ENCODE data around the gene HIRIP3. TPM values are rescaled to one million over a fixed set of nuclear protein-coding genes. Genes with fewer than 3 reads are reported as not detected.

The HIRIP3 gene
- total RNA-seq, 4 donors from 2014 or later: 11.9 to 15.3 (median 14.2) TPM

DNA sequence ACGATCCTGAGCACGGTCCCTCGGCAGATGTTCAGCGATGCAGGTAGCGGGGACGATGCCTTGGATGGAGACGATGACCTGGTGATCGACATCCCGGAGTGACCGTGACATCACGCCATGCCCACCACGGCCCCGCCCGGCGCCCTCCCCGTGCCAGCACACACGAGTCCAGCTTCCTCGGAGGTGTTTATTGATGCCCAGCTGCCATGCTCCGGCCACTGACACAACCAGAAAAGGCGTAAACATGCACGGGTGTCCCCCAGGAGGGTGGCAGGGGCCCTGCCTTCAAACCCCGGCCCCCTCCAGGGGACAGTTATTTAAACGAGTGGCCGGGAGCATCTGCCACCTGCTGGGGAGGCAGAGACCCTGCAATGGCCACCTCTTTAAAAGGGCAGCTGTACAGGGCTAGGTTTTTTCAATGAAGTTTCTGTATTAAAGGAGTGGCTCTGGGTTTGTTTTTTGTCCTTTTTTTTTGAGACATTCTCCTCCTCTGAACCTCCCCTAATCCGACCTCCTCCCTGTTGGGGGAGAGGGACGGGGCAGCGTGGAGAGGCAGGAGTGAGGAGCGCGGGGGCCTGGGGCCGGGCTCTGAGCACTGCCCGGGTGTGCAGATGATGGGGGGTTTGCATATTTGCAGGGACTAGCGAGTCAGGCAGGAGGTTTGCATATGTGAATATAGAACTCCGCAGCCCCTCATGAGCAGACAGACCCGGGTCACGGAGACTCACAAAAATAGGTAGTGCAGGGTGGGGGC, 10.1 kb upstream of the HIRIP3 start:
- TF ChIP-seq, protein P1, sequence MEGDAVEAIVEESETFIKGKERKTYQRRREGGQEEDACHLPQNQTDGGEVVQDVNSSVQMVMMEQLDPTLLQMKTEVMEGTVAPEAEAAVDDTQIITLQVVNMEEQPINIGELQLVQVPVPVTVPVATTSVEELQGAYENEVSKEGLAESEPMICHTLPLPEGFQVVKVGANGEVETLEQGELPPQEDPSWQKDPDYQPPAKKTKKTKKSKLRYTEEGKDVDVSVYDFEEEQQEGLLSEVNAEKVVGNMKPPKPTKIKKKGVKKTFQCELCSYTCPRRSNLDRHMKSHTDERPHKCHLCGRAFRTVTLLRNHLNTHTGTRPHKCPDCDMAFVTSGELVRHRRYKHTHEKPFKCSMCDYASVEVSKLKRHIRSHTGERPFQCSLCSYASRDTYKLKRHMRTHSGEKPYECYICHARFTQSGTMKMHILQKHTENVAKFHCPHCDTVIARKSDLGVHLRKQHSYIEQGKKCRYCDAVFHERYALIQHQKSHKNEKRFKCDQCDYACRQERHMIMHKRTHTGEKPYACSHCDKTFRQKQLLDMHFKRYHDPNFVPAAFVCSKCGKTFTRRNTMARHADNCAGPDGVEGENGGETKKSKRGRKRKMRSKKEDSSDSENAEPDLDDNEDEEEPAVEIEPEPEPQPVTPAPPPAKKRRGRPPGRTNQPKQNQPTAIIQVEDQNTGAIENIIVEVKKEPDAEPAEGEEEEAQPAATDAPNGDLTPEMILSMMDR (IDR thresholded peaks at IDR 0.05; ENCODE audit: low read depth): no peak

DNA sequence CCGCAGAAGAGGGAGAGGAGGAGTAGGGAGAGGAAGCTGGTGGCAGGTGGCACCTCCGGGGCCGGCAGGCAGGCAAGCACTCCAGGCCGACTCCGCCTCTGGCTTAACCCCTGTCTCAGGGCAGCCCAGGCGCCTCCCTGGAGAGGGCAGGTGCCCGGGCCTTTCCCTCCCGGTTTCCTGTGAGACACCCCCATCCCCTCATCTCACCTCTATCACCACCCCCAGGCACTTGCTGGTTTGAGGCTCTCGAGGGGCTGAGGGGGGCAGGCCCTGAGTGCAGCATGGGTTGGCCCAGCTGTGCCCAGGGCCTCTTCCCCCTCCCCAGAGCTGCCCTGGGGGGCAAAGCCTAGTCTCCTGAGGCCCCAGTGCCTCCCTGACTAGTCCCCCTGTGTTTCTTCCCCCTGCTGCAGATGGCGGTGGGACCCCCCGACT, 9.4 kb upstream of the HIRIP3 start:
- TF ChIP-seq, protein P1 (IDR thresholded peaks at IDR 0.05; ENCODE audit: low read depth): no peak

DNA sequence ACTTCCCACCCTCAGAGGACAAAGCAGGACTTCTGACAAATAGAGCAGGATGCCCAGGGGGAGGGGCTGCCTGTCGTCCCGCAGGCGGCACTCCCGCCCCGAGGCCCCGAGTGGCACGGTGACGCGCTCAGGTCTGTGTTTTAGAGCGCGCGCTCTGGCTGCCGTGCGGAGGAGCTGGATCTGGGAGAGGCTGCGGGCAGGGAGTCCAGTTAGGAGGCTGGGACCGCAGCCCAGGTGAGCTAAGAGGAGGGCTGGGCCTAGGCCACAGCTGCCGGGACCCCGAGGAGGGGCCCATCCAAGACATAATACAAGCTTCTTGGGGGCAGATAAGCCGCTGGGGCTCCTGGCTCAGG, 9.0 kb upstream of the HIRIP3 start:
- TF ChIP-seq, protein P1 (IDR thresholded peaks at IDR 0.05; ENCODE audit: low read depth): no peak

DNA sequence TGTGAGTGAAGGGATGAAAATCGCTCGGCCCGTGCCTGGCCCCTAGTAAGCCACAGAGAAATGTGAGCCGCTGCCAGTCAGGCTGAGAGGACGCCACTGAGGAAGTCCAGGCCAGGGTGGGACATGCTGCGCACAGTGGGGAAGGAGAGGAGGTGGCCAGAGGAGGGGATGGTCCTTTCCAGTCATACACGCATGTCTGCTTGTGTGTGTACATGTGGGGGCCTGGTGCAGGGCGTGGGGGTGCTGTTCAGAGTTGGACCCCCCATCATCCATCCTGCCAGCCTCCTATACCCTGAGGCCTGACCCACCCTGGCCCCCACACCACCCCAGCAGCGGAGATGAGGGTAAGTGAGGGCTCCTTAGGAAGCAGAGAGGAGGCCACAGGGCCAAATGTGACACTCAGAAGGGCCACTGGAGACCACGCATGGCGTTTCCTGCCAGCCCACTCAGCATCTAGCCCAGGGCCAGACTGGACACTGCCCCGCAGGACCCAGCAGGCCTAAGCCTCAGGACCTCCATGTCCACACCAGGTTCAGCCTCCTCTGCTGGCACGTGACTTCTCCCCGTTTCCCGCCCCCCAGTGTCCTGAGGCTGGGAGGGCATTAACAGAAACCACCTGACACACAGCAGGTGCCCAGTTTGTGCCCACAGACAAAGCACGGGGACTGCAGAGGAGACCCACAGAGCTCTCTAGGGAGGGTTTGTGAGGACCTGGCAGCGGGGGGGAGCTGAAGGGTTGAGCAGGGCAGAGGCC, 8.4 kb upstream of the HIRIP3 start:
- TF ChIP-seq, protein P1 (IDR thresholded peaks at IDR 0.05; ENCODE audit: low read depth): no peak

DNA sequence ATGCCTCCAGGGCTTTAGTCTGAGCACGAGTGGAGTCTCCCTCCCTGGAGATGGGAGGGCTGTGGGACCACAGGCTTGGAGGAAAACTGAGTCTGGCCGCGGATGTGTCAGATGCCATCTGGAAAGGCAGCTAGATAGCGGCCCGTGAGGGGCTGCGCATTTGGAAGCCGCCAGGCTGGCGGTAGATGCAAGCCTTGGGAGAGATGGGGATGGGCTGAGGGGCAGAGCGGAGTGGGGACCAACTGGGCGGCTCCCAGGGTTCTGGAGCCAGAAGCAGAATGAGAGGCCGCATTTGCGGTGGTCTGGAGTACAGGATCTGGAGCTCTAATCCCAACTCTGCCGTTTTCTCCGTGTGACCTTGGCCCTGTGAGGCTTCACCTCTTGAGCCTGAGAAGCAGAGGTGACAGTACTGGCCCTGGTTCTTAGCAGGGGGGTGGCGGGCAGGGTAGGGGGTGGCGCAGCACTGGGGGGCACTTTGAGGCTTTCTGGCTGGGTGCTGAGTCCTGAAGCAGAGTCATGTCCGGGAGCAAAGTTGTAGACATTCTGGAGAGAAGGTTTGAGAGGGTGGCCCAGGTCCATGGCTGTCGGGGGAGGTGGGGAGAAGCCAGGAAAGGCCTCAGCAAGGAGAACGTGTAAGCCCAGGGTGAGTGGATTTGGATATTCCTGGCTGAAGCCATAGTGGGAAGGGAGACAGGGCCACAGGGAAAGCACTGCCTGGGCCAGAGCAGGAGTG, 7.4 kb upstream of the HIRIP3 start:
- TF ChIP-seq, protein P1 (IDR thresholded peaks at IDR 0.05; ENCODE audit: low read depth): no peak

DNA sequence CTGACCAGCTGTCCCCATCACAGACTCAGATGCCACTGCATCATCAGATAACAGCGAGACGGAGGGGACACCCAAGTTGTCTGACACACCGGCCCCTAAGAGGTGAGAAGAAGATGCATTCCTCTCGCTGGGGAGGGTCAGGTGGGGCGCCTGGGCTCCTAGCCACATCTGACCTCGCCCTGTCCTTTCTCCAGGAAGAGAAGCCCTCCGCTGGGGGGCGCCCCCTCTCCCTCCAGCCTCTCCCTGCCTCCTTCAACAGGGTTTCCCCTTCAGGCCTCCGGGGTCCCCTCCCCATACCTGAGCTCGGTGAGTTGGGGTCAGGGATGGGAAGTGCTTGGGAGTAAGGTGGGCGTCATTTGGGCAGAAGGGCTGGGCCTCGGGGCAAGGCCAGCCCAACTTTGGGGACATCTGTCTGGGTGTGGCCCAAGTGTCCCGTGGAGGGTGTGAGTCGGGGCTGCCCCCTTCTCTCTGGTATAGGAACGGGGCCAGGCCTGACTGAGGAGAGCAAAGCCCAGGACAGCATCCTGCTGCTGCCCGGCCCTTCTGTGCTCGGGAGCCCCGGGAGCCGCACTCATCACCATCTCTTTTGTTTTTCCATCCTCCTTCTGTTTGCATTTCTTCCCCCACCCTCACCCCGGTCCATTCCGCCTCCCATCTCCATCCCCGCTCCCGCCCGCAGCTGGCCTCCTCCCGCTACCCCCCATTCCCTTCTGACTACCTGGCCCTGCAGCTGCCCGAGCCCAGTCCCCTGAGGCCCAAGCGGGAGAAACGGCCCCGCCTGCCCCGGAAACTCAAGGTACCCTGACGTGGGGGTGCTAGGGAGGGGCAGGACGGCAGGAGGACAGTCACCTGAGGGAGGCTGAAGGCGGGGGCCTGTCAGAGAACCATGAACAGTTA, 5.6 kb upstream of the HIRIP3 start:
- TF ChIP-seq, protein P1 (IDR thresholded peaks at IDR 0.05; ENCODE audit: low read depth): no peak

All from subcutaneous adipose tissue (tissue), 4 donors.